CD4-positive, alpha-beta T cell treated with Interleukin-6 for 4 hours (primary cell): ENCODE results near the gene GJB5.

Experiments used
- DNase-seq: peaks from one replicate; pipeline ENCODE4 v3.0.0-alpha.2; 2020; ENCODE audit warnings: mixed read lengths

GJB5 gene

GRCh38 chr1:34777519-34778321, 22.9 kb downstream of the GJB5 start:
- no peak for DNase-seq

- no peak for DNase-seq
Measured at GRCh38 chr1:34778381-34778780, 23.5 kb downstream of the GJB5 start.

- DNase-seq = no peak
Measured at GRCh38 chr1:34779005-34779404, 24.2 kb downstream of the GJB5 start.

GRCh38 chr1:34779526-34779925, 24.7 kb downstream of the GJB5 start:
- DNase-seq = no peak

GRCh38 chr1:34779962-34780361, 25.1 kb downstream of the GJB5 start:
- no peak for DNase-seq

- no peak for DNase-seq
Measured at GRCh38 chr1:34780528-34780927, 25.7 kb downstream of the GJB5 start.

GRCh38 chr1:34781071-34781843, 26.4 kb downstream of the GJB5 start, which contains the start of gene GJB3:
TSS of gene GJB3 (plus strand) at chr1:34781214. CDS start at chr1:34784763, 3,549 bp downstream.
- no peak for DNase-seq

- no peak for DNase-seq
Measured at GRCh38 chr1:34781844-34782391, 27.1 kb downstream of the GJB5 start.

GRCh38 chr1:34784751-34785221, 29.9 kb downstream of the GJB5 start:
- DNase-seq = no peak

GRCh38 chr1:34785231-34785874, 30.5 kb downstream of the GJB5 start:
- no peak for DNase-seq

- DNase-seq = no peak
Measured at GRCh38 chr1:34785875-34786470, 31.1 kb downstream of the GJB5 start.

GRCh38 chr1:34786521-34787325, 31.9 kb downstream of the GJB5 start:
- DNase-seq = peak; percentile 64

GRCh38 chr1:34787461-34788420, 32.9 kb downstream of the GJB5 start:
- no peak for DNase-seq

GRCh38 chr1:34790985-34791384, 36.1 kb downstream of the GJB5 start:
- no peak for DNase-seq

GRCh38 chr1:34792424-34792823, 37.6 kb downstream of the GJB5 start:
- no peak for DNase-seq

- peak; percentile 29 for DNase-seq
Measured at GRCh38 chr1:34792868-34793727, 38.3 kb downstream of the GJB5 start, which contains the start of gene GJA4. TSS of gene GJA4 (plus strand) at chr1:34792999. CDS start at chr1:34794214, 1,215 bp downstream.

- no peak for DNase-seq
Measured at GRCh38 chr1:34794001-34794789, 39.3 kb downstream of the GJB5 start.

- DNase-seq = no peak
Measured at GRCh38 chr1:34794790-34795180, 39.9 kb downstream of the GJB5 start.

- DNase-seq = no peak
Measured at GRCh38 chr1:34795916-34796315, 41.1 kb downstream of the GJB5 start.
